GM12874 (cell line): ENCODE results near the gene CD6.

Source experiments
- TF ChIP-seq, protein P1 (sequence below): IDR thresholded peaks from 2 replicates; pipeline ENCODE4 v1.5.1; 2011; ENCODE audit warnings: low read depth, mild to moderate bottlenecking, control low read depth, low read length, moderate library complexity; ENCODE audit not compliant: insufficient read depth

CD6 gene

DNA sequence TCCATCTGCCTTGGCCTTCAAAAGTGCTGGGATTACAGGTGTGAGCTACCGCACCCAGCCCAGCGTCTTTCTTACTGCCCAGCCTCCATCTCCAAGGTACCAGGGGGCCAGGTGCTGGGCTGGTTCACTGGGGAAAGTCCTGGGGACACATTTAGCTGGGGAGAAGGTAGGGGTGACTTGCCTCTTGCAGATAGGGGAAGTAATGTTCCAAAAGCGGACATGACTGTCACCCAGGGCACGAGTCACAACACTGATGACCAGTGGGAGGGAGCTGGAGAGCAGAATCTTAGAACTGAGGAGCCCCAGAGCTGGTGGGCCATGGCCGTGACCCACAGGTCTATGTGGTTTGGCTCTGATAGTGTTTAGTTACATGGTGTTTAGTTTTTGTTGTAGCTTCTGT is 17.1 kb upstream of the CD6 start:
- TF ChIP-seq, protein P1, sequence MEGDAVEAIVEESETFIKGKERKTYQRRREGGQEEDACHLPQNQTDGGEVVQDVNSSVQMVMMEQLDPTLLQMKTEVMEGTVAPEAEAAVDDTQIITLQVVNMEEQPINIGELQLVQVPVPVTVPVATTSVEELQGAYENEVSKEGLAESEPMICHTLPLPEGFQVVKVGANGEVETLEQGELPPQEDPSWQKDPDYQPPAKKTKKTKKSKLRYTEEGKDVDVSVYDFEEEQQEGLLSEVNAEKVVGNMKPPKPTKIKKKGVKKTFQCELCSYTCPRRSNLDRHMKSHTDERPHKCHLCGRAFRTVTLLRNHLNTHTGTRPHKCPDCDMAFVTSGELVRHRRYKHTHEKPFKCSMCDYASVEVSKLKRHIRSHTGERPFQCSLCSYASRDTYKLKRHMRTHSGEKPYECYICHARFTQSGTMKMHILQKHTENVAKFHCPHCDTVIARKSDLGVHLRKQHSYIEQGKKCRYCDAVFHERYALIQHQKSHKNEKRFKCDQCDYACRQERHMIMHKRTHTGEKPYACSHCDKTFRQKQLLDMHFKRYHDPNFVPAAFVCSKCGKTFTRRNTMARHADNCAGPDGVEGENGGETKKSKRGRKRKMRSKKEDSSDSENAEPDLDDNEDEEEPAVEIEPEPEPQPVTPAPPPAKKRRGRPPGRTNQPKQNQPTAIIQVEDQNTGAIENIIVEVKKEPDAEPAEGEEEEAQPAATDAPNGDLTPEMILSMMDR: no peak

DNA sequence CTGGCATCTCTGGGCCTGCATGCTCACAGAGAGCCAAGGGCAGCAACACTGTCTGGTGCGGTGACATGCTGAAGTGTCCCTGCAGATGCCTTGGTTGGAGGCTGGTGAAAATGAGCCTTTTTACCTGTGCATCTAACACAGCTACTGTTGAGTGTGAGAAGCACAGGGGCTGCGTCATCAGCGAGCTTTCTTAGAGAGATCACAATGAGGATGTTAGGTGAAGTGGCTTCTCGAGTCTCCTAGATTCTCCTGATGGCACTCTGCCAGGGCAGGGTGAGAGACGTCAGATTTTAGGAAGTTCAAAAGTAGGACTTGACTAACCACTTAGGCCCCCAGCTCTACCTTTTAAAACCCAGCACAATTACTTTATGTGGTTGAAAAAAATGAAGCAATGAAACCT is 15.9 kb upstream of the CD6 start:
- TF ChIP-seq, protein P1: no peak

DNA sequence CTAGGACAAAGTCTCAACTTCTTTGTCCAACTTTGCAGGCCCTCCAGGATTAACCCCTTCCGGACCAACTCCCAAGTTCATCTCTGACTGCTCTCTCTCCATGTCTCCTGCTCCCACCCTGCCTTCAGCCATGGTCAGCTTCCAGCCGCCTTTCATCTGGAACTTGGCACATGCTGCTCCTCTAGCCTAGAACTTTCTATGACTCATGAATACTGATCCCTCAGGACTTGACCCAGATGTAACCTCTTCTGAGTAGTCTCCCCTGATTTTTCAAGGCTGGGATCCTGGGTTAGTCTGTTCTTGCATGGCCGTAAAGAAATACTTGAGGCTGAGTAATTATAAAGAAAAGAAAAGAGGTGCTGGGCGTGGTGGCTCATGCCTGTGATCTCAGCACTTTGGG is 14.3 kb upstream of the CD6 start:
- TF ChIP-seq, protein P1: no peak

DNA sequence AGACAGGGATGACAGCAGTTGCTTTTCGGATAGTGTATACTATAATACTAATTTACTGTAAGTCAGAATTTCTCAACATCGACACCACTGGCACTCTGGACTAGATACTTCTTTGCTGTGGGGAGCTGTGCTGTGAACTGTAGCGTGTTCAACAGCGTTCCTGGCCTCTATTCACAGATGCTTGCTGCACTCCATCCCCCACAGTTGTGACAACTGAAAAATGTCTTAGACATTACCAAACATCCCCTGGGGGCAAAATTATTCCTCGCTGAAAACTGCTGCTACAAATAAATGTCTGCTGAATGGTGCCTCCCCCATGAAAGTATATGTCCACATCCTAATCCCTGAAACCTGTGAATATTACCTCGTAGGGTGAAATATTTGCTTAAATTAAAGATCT is 12.0 kb upstream of the CD6 start:
- TF ChIP-seq, protein P1: no peak

DNA sequence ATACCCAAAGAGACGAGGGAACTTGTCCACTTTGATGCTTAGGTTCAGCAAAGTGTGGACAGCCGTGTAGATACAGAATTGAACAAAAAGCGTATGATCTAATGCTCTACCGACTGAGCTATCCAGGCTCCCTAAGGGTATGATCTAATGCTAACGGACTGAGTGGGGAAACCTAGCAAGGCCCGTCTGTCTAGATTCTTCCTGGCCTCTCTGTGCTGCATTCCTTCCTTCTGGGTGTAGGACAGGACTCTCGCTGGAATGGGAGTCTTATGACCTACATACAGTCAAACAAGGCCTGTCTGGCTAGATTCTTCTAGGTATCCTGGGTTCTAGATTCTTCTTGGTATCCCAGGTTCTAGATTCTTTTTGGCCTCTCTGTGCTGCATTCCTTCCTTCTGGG is 11.1 kb upstream of the CD6 start:
- TF ChIP-seq, protein P1: no peak

DNA sequence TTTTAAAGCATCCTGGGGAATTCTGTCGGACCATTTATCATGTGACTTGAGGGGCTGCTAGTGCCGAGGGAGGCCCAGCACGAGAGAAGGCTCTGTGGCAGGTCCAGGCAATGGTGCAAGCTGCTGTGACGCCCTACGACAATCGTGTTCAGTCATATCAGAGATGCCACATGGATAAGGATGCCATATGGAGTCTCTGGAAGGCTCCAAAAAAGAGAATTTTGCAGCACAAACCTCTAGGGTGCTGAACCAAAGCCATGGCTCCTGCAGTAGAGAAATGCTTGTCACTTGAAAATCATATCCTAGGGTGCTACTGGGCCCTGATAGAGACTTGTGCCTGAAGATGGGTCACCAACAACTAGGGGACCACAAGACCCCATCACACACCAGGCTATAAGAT is 6.7 kb upstream of the CD6 start:
- TF ChIP-seq, protein P1: no peak

DNA sequence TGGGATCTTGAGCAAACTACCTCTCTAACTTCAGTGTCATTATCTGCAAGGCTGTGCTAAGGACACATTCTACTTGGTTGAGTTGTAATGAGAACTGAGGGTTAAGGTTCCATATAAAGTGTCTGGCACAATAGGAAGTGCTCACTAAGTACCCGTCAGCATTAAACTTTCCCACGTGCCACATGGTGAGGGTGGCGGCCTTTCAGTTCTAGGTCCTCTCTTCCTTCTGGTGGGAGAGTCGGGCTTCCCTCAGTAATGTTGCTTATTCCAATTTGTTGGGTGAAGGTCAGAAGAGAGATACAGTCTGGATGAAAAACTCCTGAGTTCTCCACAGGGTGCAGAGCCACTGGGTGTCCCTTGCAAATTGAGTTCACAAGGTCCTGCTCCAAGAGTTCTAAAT is 4.6 kb upstream of the CD6 start:
- TF ChIP-seq, protein P1: no peak

DNA sequence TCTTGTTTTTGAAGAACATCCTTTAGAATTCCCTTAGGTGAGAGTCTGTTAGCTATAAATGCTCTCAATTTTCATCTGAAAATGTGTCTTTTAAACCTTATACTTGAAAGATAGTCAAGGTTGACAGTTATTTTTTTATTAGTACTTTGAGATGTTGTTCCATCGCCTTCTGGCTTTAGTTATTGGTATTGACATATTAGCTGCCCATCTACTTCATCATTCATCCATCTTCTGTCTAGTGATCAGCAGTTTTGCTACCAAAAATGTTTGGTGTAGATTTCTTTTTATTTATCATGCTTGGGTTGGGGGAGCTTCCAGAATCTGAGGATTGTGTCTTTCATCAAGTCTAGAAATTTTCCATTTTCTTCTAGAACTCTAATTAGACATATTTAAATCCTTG is 3.3 kb upstream of the CD6 start:
- TF ChIP-seq, protein P1: no peak
